HCT116 (cell line): ENCODE data around the gene C1QA. TPM values are rescaled to one million over a fixed set of nuclear protein-coding genes. Genes with fewer than 3 reads are reported as not detected.

ENCODE experiments used
- ATAC-seq: fragments of 200-7000 bp; cut with Tn5 transposase; 2 replicates; pipeline ENCODE4 v1.9.1; 2020; ENCODE audit warnings: mild to moderate bottlenecking, moderate library complexity
- BruUV-seq: library from RNA; stranded (reverse); fragments of 400-500 nt; replicated peaks from 2 replicates; lab custom pipeline; 2021; lab: Mats Ljungman, UMichigan
- CTCF ChIA-PET: fragments of 300-600 bp; sonication (Branson Sonifier 250); formaldehyde crosslinking; loops from one replicate; lab custom pipeline; 2021; ENCODE audit warnings: antibody characterized with exemption; lab: Charles Lee
- POLR2A ChIA-PET: fragments of 300-600, 350-600 bp; sonication (Branson Sonifier 250); formaldehyde crosslinking; loops from one replicate; lab custom pipeline; 2021; ENCODE audit warnings: antibody characterized with exemption; lab: Charles Lee
- RAD21 ChIA-PET, 2 experiments: fragments of 300-600 bp; sonication (Branson Sonifier 250); formaldehyde crosslinking; loops; one replicate each; lab custom pipeline; 2023; ENCODE audit warnings: low total read pairs in 2 of 2; ENCODE audit not compliant: uncharacterized antibody in 2 of 2, unreplicated experiment in 2 of 2, low non-redundant PET in 1 of 2; lab: Charles Lee
- DNase-seq: peaks from one replicate; pipeline ENCODE4 v3.0.0-alpha.2; 2010; ENCODE audit warnings: low read depth, low spot score
- H2AFZ ChIP-seq: fragments of 200-600 bp; shearing (Covaris generic), sonication (generic); 2 replicates; pipeline ENCODE4 v1.6.1; 2017; ENCODE audit warnings: low read depth, mixed run types, mixed read lengths, antibody characterized with exemption, low read length; ENCODE audit not compliant: poor library complexity, severe bottlenecking
- H3K27ac ChIP-seq: 2 replicates; pipeline ENCODE4 v1.5.1; 2012; ENCODE audit warnings: low read depth, low read length
- H3K27me3 ChIP-seq: fragments of 200-600 bp; sonication (generic); 2 replicates; pipeline ENCODE4 v1.6.1; 2016; ENCODE audit warnings: mixed run types, low read length, mixed read lengths; ENCODE audit not compliant: insufficient read depth
- H3K36me3 ChIP-seq, 2 experiments: fragments of 200-500 bp in 1 of 2; fragments of 200-600 bp in 1 of 2; sonication (Bioruptor generic) in 1 of 2; sonication (generic) in 1 of 2; 2 replicates each; pipeline versions ENCODE4 v1.5.1 to v1.6.1; 2014 to 2016; ENCODE audit warnings: low read length in 2 of 2, inconsistent platforms in 1 of 2, mixed read lengths in 1 of 2, mixed run types in 1 of 2; ENCODE audit not compliant: insufficient read depth in 2 of 2, control insufficient read depth in 1 of 2
- H3K4me1 ChIP-seq, 2 experiments: fragments of 200-600 bp in 1 of 2; sonication (generic) in 1 of 2; 2 replicates each; pipeline versions ENCODE4 v1.5.1 to v1.6.1; 2012 to 2017; ENCODE audit warnings: low read length in 2 of 2, inconsistent platforms in 1 of 2, mild to moderate bottlenecking in 1 of 2, mixed read lengths in 1 of 2, mixed run types in 1 of 2, moderate library complexity in 1 of 2; ENCODE audit not compliant: insufficient read depth in 2 of 2, control insufficient read depth in 1 of 2
- H3K4me2 ChIP-seq: fragments of 200-600 bp; sonication (generic); 2 replicates; pipeline ENCODE4 v1.6.1; 2017; ENCODE audit warnings: mixed run types, low read length, mixed read lengths
- H3K4me3 ChIP-seq, 2 experiments: fragments of 200-600 bp in 1 of 2; sonication (generic) in 1 of 2; replicated peaks in 1 of 2; 2 replicates each; pipeline ENCODE4 v1.5.1; 2011 to 2016; ENCODE audit warnings: low read length in 2 of 2, control low read depth in 1 of 2, low read depth in 1 of 2, mild to moderate bottlenecking in 1 of 2, mixed read lengths in 1 of 2, mixed run types in 1 of 2
- H3K79me2 ChIP-seq: fragments of 200-600 bp; sonication (generic); 2 replicates; pipeline ENCODE4 v1.6.1; 2017; ENCODE audit warnings: mild to moderate bottlenecking, mixed run types, low read length, moderate library complexity, mixed read lengths; ENCODE audit not compliant: insufficient read depth
- H3K9ac ChIP-seq: fragments of 200-600 bp; sonication (generic); 2 replicates; pipeline ENCODE4 v1.6.1; 2016; ENCODE audit warnings: low read length, mixed read lengths
- H3K9me2 ChIP-seq: fragments of 200-600 bp; sonication (generic), shearing (Covaris generic); 2 replicates; pipeline ENCODE4 v1.6.1; 2017; ENCODE audit warnings: mixed run types, mild to moderate bottlenecking, moderate library complexity; ENCODE audit not compliant: insufficient read depth
- H3K9me3 ChIP-seq, 2 experiments: fragments of 200-500 bp in 1 of 2; fragments of 200-600 bp in 1 of 2; sonication (Bioruptor generic) in 1 of 2; sonication (generic) in 1 of 2; 2 replicates each; pipeline ENCODE4 v1.6.1; 2014 to 2017; ENCODE audit warnings: low read length in 2 of 2, mixed read lengths in 2 of 2, inconsistent platforms in 1 of 2, low read depth in 1 of 2, mild to moderate bottlenecking in 1 of 2, mixed run types in 1 of 2, moderate library complexity in 1 of 2; ENCODE audit not compliant: control insufficient read depth in 1 of 2, insufficient read depth in 1 of 2
- H4K20me1 ChIP-seq: fragments of 200-600 bp; sonication (generic), shearing (Covaris generic); 2 replicates; pipeline ENCODE4 v1.6.1; 2017; ENCODE audit warnings: mixed run types, mild to moderate bottlenecking, moderate library complexity; ENCODE audit not compliant: insufficient read depth
- ATF3 ChIP-seq: IDR thresholded peaks from 2 replicates; pipeline ENCODE4 v1.6.1; 2012
- CBX3 ChIP-seq: IDR thresholded peaks from 2 replicates; pipeline ENCODE4 v1.6.1; 2012; ENCODE audit warnings: low read depth
- CEBPB ChIP-seq: IDR thresholded peaks from 2 replicates; pipeline ENCODE4 v1.6.1; 2012; ENCODE audit warnings: low read depth
- EGR1 ChIP-seq: IDR thresholded peaks from 2 replicates; pipeline ENCODE4 v1.6.1; 2012; ENCODE audit warnings: low read depth
- EZH2 ChIP-seq: fragments of 200-600 bp; sonication (generic); IDR thresholded peaks from 2 replicates; pipeline ENCODE4 v1.6.1; 2017; ENCODE audit warnings: antibody characterized with exemption, mixed run types
- MAX ChIP-seq: IDR thresholded peaks from 2 replicates; pipeline ENCODE4 v1.6.1; 2012
- POLR2A ChIP-seq: IDR thresholded peaks from 2 replicates; pipeline ENCODE4 v1.7.0; 2011; ENCODE audit warnings: borderline replicate concordance; ENCODE audit not compliant: insufficient read depth, insufficient read length; ENCODE audit errors: extremely low read depth
- RAD21 ChIP-seq: IDR thresholded peaks from 2 replicates; pipeline ENCODE4 v1.6.1; 2012; ENCODE audit warnings: low read depth, mild to moderate bottlenecking
- SP1 ChIP-seq: IDR thresholded peaks from 2 replicates; pipeline ENCODE4 v1.6.1; 2012; ENCODE audit warnings: low read depth
- SRF ChIP-seq: IDR thresholded peaks from 2 replicates; pipeline ENCODE4 v1.6.1; 2012; ENCODE audit warnings: low read depth
- YY1 ChIP-seq: IDR thresholded peaks from 2 replicates; pipeline ENCODE4 v1.6.1; 2011; ENCODE audit warnings: low read length, low read depth, moderate library complexity, mild to moderate bottlenecking; ENCODE audit not compliant: insufficient replicate concordance; ENCODE audit errors: extremely low read depth
- ZFX ChIP-seq: fragments of 450-650 bp; IDR thresholded peaks from 2 replicates; pipeline ENCODE4 v1.6.1; 2017
- intact Hi-C: fragments of 100-400 bp; cut with micrococcal nuclease; formaldehyde crosslinking; loops from 2 replicates; pipeline ENCODE4 v1.10.0; 2022
- total RNA-seq: library from RNA; stranded (reverse); gene quantifications from one replicate; pipeline ENCODE4 v1.2.1, GENCODE V29; 2021; ENCODE audit not compliant: unreplicated experiment
- TF ChIP-seq, protein P1 (sequence below): IDR thresholded peaks from 2 replicates; pipeline ENCODE4 v1.6.1; 2011; ENCODE audit warnings: mild to moderate bottlenecking, low read length, moderate library complexity; ENCODE audit not compliant: insufficient replicate concordance; ENCODE audit errors: extremely low read depth

Gene C1QA
- total RNA-seq, 1 experiment from 2014 or later = 0.91 TPM

GRCh38 chr1:22621761-22622160 lies 14.7 kb upstream of the C1QA start:
- no peak for DNase-seq
- CTCF ChIA-PET = no interaction called here

More at GRCh38 chr1:22621761-22622160, 14.7 kb upstream of the C1QA start:
- intact Hi-C loops = loop anchor here (10.0 kb wide), 1 partner anchor 97 kb away; no protein-coding TSS in a partner anchor
- Histone ChIP-seq H3K27me3 (peaks cover 55% of the 10 kb centered on the region), H3K9ac (no peak overlapping the region), H3K4me2 (no peak overlapping the region), H3K9me2 (no peaks in the 10 kb centered on the region), H3K79me2 (no peaks in the 10 kb centered on the region), H4K20me1 (no peaks in the 10 kb centered on the region), H2AFZ (no peak overlapping the region), H3K27ac (no peak overlapping the region), H3K4me1 (no peaks in the 10 kb centered on the region), H3K4me3 (no peak overlapping the region)
- ChIA-PET POLR2A (no interaction called here), RAD21 (no interaction called here)
- TF ChIP-seq SP1 (no peak), EGR1 (no peak), CBX3 (no peak), MAX (no peak), YY1 (no peak), ATF3 (no peak), SRF (no peak), POLR2A (no peak), EZH2 (no peak), CEBPB (no peak), RAD21 (no peak), ZFX (no peak)
- TF ChIP-seq, protein P1, sequence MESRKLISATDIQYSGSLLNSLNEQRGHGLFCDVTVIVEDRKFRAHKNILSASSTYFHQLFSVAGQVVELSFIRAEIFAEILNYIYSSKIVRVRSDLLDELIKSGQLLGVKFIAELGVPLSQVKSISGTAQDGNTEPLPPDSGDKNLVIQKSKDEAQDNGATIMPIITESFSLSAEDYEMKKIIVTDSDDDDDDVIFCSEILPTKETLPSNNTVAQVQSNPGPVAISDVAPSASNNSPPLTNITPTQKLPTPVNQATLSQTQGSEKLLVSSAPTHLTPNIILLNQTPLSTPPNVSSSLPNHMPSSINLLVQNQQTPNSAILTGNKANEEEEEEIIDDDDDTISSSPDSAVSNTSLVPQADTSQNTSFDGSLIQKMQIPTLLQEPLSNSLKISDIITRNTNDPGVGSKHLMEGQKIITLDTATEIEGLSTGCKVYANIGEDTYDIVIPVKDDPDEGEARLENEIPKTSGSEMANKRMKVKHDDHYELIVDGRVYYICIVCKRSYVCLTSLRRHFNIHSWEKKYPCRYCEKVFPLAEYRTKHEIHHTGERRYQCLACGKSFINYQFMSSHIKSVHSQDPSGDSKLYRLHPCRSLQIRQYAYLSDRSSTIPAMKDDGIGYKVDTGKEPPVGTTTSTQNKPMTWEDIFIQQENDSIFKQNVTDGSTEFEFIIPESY = no peak
- TF ChIP-seq, all 23 proteins: peak for 0
- no TSS peak for BruUV-seq
- H3K36me3 ChIP-seq = no peaks in the 10 kb centered on the region
- H3K9me3 ChIP-seq = no peaks in the 10 kb centered on the region
- ATAC-seq = no peak
